GM10248 (cell line): ENCODE data around the gene METTL25.

Source experiments
- CTCF ChIA-PET: fragments of 300-600 bp; sonication (Branson Sonifier 250); formaldehyde crosslinking; extraction: SDS; loops from one replicate; lab custom pipeline; 2021; ENCODE audit warnings: antibody characterized with exemption; lab: Yijun Ruan, JAX
- POLR2A ChIA-PET: fragments of 350-650 bp; sonication (Branson Sonifier 250); formaldehyde crosslinking; extraction: SDS; loops from one replicate; lab custom pipeline; 2020; ENCODE audit warnings: antibody characterized with exemption; lab: Yijun Ruan, JAX
- DNase-seq: peaks from one replicate; pipeline ENCODE4 v3.0.0; 2012; ENCODE audit errors: extremely low spot score
- CTCF ChIP-seq: IDR thresholded peaks from 2 replicates; pipeline ENCODE4 v1.5.1; 2012; ENCODE audit warnings: mild to moderate bottlenecking, low read depth; ENCODE audit errors: extremely low read depth, missing control alignments, control extremely low read depth

METTL25 gene

GRCh38 chr12:82411546-82412230, 53.4 kb downstream of the METTL25 start:
- ChIA-PET CTCF (no interaction called here), POLR2A (no interaction called here)
- TF ChIP-seq CTCF: no peak
- no peak for DNase-seq

- POLR2A ChIA-PET: no interaction called here
- TF ChIP-seq CTCF: no peak
- CTCF ChIA-PET: no interaction called here
- no peak for DNase-seq
These were observed 53.9 kb downstream of the METTL25 start for GRCh38 chr12:82412246-82412645.

GRCh38 chr12:82414044-82414443, 55.7 kb downstream of the METTL25 start:
- POLR2A ChIA-PET: no interaction called here
- no peak for TF ChIP-seq CTCF
- CTCF ChIA-PET: interaction anchor here (1.6 kb wide), 1 partner anchor 14 kb away, joined by 5 read pairs; no protein-coding TSS in a partner anchor
- DNase-seq: no peak

- no peak for TF ChIP-seq CTCF
- ChIA-PET POLR2A (no interaction called here), CTCF (interaction anchor here (1.6 kb wide), 1 partner anchor 14 kb away, joined by 5 read pairs; no protein-coding TSS in a partner anchor)
- DNase-seq: no peak
These were observed 56.6 kb downstream of the METTL25 start for GRCh38 chr12:82414926-82415325.

GRCh38 chr12:82415402-82415801, 57.1 kb downstream of the METTL25 start:
- no peak for TF ChIP-seq CTCF
- POLR2A ChIA-PET: no interaction called here
- CTCF ChIA-PET: no interaction called here
- no peak for DNase-seq

- POLR2A ChIA-PET: no interaction called here
- DNase-seq: no peak
- CTCF ChIA-PET: interaction anchor here (1.0 to 2.0 kb wide), 3 partner anchors 10 to 67 kb away, joined by 3 to 12 read pairs (median 3); partner anchors contain the start of genes CCDC59 and METTL25
- no peak for TF ChIP-seq CTCF
These were observed 66.9 kb downstream of the METTL25 start for GRCh38 chr12:82425241-82425640.
